Activated CD4-positive, alpha-beta T cell treated with anti-CD3 and anti-CD28 coated beads, Interleukin-2, amount 50 U/mL, for 24 hours (primary cell): ENCODE measurements around the gene TPSB2.
"Not testable (repeated sequence)": the region's sequence is repeated elsewhere in the genome, so short reads cannot be mapped to it uniquely, and the experiment has no call there.

Experiments used
- DNase-seq, 2 donors: peaks; one replicate each; pipeline ENCODE4 v3.0.0-alpha.2; 2020; ENCODE audit warnings: low read depth in 1 of 2, low spot score in 1 of 2

The TPSB2 gene

GRCh38 chr16:1204933-1205332, 25.1 kb downstream of the TPSB2 start:
- DNase-seq, result no peak

GRCh38 chr16:1202274-1202673, 27.7 kb downstream of the TPSB2 start:
- DNase-seq, result no peak

- DNase-seq, result no peak
Measured at GRCh38 chr16:1201444-1201843, 28.5 kb downstream of the TPSB2 start.

- no peak for DNase-seq
Measured at GRCh38 chr16:1200014-1200627, 29.9 kb downstream of the TPSB2 start.

GRCh38 chr16:1199347-1200013, 30.5 kb downstream of the TPSB2 start:
- DNase-seq, result no peak

GRCh38 chr16:1198671-1199346, 31.2 kb downstream of the TPSB2 start:
- not testable (repeated sequence) for DNase-seq

GRCh38 chr16:1198194-1198593, 31.8 kb downstream of the TPSB2 start:
- DNase-seq, result no peak

GRCh38 chr16:1197237-1197866, 32.6 kb downstream of the TPSB2 start:
- DNase-seq, result no peak

GRCh38 chr16:1196494-1196893, 33.5 kb downstream of the TPSB2 start:
- DNase-seq, result no peak

- no peak for DNase-seq
Measured at GRCh38 chr16:1195393-1195666, 34.7 kb downstream of the TPSB2 start.

GRCh38 chr16:1194665-1195392, 35.2 kb downstream of the TPSB2 start:
- no peak for DNase-seq

- DNase-seq, result no peak
Measured at GRCh38 chr16:1193825-1194581, 36.0 kb downstream of the TPSB2 start.

GRCh38 chr16:1193143-1193824, 36.7 kb downstream of the TPSB2 start:
- no peak for DNase-seq

- no peak for DNase-seq
Measured at GRCh38 chr16:1192384-1193073, 37.5 kb downstream of the TPSB2 start.

GRCh38 chr16:1190789-1191188, 39.2 kb downstream of the TPSB2 start:
- not testable (repeated sequence) for DNase-seq

- no peak for DNase-seq
Measured at GRCh38 chr16:1189455-1189854, 40.5 kb downstream of the TPSB2 start.

GRCh38 chr16:1188432-1189189, 41.4 kb downstream of the TPSB2 start:
- peak; percentile 14 to 21 for DNase-seq

GRCh38 chr16:1185460-1186207, 44.4 kb downstream of the TPSB2 start:
- not testable (repeated sequence) for DNase-seq
